Superior temporal gyrus (tissue), 1 donor: ENCODE data around the gene UNC79.

Source experiments
- DNase-seq: peaks from one replicate; pipeline ENCODE4 v3.0.0-alpha.2; 2016; ENCODE audit errors: extremely low spot score

Gene UNC79

DNA sequence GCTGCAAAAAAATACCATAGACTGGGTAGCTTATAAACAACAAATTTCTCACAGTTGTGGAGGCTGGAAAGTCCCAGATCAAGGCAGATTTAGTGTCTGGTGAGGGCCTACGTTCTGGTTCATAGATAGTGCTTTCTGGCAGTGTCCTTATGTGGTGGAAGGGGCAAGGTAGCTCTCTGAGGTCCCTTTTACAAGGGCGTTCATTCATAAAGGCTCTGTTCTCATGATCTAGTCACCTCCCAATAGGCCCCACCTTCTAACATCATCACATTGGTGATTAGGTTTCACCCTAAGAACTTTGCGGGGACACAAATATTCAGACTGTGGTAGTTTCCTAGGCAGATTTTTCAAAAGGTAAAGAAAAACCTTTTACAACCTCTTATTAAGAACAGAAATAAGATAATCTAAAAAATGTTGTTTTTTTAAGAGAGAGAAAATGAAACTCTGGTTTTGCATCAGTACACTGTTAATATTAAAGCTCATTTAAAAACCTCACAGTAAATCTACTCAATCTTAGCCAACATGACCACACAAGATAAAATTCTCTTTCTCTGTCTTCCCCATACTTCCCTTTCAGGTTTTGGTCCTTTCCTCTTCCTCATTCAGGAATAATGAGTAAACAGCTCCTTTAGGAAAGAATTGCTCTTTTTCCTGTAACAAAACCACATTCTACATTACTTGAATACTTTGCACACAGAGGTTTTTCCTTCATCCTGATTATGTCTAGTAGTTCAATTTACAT is 117.5 kb downstream of the UNC79 start:
- DNase-seq: no peak

DNA sequence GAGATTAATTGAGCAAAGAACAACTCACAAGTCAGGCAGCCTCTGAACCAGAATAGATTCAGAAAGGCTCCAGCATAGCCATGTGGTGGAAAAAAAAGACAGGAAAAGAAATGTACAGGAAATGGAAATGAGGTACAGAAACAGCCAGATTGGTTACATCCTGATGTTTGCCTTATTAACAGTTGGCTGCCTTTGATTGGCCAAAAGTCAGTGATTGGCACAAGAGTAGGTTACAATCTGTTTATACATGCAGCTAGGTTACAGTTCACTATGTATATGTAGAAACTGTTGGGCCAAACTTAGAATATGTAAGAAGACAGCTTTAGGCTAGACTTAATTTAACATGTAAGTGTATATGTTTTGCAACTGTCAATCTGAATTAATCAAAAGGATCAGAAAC is 118.9 kb downstream of the UNC79 start:
- no peak for DNase-seq

DNA sequence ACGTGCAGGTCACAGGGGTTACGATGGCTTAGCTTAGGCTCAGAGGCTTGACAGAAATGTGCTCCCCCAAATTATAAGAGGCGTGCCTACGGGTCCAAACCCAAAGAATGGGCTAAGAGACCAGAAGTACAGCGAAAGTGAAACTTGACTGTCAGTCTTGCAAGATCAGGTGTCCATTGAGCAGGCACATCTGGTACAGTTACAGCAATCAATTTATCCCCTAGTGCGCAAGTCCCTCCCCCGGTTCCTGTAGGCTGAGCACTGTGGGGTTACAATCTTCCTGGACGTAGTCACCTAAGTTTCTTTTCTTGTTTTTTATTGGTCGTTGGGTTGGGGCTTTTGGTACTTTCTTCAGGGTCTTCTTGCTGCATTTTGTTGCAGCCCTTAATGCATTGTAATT is 134.2 kb downstream of the UNC79 start:
- DNase-seq: no peak

DNA sequence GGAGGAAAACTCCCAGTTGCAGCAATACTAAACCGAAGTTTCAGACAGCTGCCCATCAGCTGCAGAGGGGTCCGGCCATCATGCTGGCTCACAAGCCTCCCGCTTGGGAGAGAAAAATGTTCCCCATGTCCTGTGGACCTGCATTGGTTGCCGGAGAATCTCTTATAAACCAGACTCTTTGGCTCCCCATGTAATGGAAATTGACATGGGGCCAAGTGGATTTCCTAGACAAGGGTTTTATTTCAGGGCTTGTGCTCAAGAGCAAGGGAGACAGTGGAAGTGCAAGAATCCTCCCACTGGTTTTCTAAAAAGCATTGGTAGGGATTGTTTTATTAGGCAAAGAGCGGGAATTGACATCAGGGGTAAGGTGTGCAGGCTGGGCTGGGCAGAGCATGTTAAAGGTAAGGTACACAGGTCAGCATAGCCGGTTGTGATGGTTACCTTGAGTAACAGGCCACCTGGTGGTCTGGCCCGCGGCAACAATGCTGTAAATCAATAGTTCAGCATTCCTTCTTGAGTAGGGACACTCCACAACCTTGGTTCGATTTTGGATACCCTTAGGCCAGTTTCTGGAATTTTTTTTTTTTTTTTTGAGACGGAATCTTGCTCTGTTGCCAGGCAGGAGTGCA is 135.4 kb downstream of the UNC79 start:
- no peak for DNase-seq

DNA sequence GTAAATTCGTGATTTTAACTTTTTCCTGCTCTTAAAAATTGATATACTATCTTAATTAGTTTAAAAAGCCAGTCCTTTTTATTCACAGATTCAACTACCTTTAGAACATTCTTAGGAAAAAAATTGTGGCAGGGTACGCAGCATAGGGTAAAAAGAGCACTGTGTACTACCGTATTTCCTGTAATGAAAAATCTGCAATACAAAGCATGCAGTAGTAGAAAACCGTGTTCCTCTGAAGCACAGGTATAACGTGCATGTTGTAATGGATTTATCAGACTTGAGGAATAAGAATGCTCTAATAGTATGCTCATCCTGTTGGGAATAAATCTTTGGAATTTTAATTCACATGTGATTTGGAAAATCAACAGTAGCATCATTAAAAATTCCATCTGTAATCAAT is 140.5 kb downstream of the UNC79 start:
- DNase-seq: no peak

DNA sequence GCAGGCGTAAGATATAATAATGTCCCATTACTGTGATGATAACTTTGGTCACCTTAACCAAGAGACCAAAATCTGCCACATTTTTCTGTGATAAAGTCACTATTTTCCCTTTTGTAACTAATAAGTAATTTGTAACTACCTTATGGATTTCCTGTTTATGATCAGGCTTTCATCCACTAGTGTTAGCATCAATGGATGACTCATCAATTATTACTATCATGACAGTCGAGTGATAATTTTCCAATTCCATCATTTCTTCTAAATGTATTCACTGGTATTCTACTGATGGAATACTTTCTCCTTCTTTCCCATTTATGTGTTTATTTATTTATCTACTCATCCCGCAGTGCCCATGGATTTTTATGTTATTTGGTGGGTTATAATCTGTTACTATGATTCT is 148.4 kb downstream of the UNC79 start:
- no peak for DNase-seq

DNA sequence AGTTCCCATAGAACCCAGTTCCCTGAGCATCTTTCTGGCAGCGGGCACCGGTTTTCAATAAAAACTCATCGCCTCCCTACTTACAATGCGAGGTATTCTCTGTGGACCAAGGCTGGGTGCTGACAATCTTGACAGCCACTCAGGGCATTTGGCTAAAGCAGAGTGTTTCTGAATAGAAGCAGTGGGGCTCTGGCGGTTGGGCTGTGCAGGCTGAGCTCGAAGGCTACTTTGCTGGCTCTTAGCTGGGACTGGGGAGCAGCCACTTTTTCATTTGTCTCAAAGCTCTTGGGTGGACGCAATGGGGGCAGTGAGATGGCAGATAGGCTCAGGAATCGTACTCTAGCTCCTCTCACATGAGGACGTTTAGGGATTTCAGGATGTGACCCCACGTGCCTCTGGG is 151.8 kb downstream of the UNC79 start:
- DNase-seq: no peak

DNA sequence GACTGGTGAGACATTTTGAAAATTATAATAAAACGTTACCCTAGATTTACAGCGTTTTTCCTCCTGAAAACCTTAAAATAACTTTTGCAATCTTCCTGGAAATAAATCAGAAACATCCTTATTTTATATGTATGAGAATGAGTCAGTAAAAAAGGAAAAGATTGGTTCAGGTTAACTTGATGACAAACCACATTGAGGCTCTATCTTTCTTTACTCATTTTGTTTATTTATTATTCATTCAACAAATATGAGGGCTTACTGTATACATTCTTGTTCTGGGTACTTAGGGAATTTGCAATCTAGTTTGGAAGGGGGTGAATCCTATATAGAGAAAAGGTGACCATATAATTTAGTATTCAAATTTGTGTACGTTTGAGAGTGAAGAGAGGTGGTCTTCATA is 156.6 kb downstream of the UNC79 start:
- DNase-seq: no peak

DNA sequence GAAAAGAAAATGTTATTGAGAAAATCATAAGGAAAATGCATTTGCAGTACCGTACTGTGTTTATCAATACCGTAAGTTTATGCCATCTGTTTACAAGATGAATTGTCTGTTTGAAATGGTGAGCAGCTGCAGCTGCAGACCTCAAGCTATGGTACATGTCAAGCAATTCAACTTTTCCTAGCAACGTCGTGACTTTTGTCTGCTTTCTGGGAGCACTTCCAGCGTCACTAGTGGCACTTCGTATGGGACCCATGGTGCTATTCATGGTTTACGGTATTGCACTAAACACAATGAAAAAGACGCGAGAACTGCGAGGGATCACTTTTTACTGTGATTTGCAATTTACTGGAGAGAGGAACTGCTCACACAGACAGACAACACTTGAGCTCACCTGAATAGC is 160.8 kb downstream of the UNC79 start:
- no peak for DNase-seq

DNA sequence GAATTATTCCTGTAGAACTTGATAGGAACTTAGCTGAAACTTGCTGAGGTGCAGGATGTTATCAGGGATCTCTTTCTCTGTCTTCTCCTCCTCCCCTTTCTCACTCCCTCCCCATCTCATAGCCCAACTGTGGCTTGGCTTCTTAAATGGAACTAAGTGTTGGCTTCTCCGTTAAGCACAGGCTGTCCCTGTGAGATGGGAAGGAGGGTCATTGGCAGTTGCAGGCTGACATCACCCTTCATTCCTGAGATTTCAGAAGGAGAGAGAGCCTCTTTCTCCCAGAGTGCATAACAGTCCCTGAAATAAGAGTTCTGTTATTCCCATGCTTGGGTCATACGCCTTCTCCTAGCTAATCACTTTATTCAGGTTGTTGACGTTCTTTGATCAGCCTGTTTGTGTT is 162.0 kb downstream of the UNC79 start:
- no peak for DNase-seq

DNA sequence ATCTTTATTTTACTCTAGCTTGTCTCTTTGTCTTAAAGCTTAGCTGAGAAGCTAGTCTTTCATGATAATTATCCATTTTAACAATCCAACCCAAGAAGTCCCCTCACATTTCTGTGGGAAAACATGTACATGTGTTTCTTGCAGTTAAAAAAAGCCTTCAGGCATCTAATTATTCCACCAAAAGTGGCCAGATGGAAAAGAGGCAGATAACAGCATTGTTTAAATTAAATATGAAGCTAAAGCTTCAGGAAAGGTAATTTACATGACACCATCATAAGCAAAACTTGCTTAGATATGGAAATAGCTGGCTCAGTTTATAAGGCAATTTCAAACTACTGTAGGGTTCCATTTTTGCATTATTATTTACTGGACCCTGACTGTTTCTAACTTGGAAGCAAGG is 175.4 kb downstream of the UNC79 start:
- no peak for DNase-seq

DNA sequence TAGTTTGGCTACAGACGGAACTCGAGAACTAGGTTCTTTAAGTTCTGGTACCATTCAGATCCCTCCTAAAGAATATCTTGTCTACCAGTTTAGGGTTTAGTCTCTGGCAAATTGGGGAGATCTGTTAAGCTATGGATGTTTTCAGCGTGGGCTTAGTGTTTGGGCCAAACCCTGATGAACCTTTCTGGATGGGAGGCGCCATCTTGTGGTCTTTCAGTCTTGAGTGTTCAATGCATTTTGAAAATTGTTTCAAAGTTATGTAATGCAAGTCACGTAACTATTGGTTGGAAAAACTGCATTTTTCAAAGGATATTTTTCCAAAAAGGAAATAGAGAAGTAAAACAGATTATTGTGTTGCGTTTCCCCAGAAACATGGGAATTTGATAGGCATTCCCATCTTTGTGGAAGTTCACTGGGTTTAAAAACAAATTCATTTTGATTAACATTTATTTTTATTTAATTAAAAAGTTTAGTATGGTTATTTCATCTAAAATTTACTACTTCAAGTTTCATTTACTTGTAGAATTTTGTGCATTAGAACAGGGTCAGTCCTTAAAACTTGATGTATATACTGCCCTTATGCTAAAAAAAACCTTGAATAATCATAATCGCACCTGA is 188.5 kb downstream of the UNC79 start:
- DNase-seq: peak; percentile 83

DNA sequence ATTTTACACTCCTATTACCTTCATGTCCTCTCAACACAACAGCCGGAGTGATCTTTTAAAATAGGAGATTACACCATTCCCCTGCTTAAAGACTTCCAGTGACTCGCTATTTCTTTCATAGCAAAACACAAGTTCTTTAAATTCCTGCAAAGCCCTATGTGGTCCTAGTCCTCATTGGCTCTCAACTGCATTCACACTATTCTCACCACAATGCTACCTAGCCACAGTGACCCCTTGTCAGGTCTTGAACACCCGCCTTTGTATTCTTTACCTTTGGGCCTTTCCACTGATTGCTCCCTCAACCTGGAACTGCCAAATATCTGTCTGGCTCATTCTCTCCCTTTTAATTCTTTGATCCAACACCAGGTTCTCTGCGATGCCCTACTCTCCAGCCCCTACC is 197.3 kb downstream of the UNC79 start:
- no peak for DNase-seq

DNA sequence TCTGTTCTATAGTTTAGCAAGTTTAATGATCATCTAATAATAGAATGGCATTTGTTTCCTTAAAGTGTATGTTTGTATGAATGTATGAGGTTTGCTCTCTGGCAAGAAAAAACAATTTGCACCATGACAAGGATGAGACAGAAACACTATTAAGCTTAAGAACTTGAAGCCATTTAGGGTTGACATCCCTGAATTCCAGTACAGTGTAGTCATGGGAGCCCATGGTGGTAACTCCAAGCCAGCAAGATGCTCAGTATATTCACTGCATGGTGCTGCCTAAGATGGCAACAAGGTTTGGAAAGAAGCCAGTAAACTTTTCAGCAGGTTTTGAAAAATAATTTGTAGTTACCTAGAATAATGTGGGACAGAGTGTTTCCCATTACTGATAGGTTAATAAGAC is 198.9 kb downstream of the UNC79 start:
- no peak for DNase-seq

DNA sequence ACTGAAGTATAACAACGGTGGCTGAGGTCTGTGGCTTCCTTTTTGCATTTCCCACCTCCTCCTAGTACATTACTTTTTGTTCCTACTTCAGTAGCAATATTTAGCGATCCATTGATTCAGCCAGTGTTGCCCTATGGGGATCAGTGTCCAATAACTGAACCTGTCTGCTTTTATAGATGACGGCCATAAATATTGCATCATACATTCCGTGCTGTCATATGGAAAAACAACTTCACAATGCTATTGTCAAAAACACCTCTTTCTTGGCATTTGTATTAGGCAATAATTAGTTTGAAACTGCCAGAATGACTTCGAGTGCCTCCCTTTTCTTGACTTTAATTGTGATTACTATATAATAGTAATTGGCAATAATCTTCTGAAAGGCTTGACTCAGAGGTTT is 208.1 kb downstream of the UNC79 start:
- no peak for DNase-seq

DNA sequence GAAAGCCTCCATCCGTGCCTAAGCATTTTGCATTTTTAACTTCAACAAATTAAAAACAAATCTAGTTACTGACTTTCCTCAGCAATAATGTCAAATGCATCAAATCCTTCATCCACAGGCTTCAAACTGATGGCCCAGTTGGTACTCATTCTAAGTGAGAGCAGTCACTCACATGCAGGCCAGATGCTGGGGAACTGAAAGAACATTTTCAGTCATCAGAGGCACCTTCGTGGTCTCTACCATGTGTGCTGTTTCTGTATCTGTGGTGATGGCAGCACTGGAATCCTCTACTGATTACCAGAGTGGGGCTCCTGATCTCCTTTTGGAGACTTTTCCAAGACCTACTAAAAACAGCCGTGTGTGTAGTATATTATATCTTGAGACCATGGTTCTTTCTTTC is 212.4 kb downstream of the UNC79 start:
- DNase-seq: no peak

DNA sequence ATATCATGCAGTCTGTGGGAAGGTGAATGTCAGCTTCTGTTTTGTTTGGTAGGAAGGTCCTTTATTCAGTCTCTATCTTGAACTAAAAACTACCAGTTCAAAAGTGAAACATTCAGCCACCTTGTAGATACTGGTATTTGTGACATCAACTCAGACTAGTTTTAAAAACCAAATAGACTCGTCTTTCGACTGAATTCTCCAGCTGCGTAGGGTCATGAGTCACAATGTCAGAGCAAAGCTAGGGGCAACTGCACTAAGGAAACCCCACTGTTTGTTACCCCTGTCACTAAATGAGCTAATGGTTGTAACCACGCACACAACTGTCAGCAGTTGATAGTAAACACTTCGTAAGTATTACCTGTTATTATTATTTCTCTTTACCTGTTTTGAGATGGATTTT is 212.9 kb downstream of the UNC79 start:
- no peak for DNase-seq

DNA sequence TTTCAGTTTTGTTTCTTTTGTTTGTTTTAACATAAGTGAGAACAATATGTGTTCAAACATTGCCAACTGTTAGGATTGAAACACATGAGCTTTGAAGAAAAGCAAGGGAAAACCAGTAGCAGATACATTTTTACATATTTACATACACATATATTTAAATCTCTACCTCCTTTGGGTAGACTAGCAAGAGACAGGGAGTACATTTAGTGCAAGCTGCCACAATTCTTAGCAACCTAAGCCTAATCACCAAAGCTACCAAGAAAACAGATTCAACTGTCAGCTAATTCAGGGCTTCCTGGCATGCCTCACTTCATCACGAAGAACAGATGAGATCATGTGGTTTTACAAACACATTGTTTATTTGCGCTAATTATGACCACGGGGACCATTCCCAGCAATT is 214.5 kb downstream of the UNC79 start:
- DNase-seq: peak; percentile 48

DNA sequence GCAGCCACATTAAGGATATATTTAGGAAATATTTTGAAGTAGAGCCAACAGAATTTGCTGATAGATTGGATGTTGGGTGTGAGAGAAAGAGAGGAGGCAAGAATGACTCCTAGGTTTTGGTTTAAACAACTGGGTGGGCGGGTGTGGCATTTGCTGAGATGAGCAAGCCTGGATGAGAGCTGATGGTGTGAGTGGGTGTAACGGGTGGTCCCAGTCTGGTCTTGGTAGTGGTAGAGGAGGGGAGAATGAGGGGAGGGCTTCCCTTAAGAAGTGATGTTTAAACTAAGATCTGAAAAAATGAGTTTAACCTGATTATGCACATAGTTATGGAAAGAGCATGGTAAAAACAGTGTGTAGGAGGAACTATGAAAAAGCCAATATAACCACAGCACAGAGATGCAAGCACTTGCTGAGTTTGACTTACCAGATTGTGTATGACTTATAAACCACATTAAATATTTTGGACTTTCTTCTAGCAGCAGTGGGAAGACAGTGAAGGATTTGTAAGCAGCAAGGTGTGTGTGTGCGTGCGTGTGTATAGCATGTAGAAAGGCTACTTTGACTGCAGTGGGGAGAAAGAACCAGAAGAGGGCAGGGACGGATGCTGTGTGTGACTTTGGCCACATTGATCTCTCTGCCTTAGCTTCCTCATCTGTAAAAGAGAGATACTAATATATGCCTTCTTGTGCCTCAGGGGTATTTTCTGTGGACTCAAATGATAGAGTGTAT is 217.9 kb downstream of the UNC79 start:
- no peak for DNase-seq

DNA sequence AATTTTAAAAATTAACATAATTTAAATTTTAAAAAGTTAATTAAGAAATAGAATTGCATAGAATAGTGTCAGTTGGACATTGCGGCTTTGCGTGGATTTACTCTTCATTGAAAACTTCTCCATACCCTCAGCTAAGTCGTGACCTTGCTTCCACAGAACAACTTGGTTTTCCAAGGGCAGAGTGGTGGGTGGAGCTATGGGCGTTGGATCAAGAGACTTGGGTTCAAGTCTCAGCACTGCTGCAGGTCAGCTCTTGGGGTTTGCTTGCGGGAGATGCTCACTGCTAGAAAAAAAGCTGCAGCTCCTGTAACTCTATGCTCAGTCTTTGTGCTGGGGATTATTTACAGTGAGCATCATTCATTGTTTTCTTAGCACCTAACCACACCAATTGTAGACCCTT is 223.9 kb downstream of the UNC79 start:
- no peak for DNase-seq

DNA sequence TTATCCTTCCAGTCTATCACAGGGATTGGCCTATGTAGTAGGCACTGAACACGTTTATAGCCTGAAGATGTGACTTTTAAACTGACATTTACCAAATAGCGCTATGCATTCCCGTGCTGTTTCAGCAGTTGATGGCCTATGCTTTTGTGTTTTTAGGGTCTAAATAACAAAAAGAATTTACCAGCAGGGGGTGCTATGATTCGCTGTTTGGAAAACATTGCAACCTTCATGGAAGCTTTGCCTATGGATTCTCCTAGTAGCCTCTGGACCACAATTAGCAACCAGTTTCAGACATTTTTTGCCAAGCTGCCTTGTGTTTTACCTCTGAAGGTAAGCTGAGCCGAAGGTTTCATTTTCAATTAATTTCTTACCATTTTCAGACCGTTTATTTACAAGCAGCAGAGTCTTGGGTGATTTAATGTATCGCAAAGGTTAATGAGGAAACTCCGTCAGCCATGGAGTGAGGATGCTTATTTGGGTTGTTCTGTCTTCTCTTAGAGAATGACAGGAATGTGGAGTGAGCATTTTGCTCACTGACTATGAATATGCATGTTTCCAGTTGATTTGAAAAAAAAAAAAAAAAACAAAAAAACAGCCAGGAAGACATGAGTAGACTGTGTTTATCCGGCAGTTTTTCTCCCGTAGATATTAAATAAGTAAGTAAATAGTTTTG is 224.5 kb downstream of the UNC79 start:
- peak; percentile 99 for DNase-seq

DNA sequence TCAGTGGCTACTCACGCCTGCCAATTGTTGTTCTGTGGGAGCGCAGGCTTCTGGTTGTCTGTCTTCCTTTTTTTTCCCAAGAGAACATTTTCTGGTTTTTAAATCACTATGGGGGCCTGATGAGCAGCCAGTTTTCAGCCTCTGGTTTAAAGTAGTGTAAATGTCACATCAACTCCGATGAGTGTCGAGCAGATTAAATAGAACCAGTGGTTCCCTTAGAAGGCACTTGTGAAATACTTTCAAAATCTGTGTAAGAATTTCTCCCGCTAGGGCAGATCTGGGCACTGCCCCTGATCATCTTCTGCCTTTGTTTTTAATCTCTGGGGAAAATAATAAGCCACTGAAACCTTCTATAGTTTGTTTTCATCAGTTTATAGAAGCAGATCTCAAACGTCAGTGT is 227.1 kb downstream of the UNC79 start:
- no peak for DNase-seq
